GM12878 (cell line): Measurements from ENCODE around the gene MZB1. TPM values are rescaled to one million over a fixed set of nuclear protein-coding genes. Genes with fewer than 3 reads are reported as not detected.
A peak's percentile ranks its signal among the peaks of the same experiment; 100 is the strongest.

Experiments
- BACH1 ChIP-seq: fragments of 450-650 bp; IDR thresholded peaks from 2 replicates; pipeline ENCODE4 v1.6.1; 2017; ENCODE audit warnings: mild to moderate bottlenecking, borderline replicate concordance
- BCL3 ChIP-seq: IDR thresholded peaks from 2 replicates; pipeline ENCODE4 v1.6.1; 2011; ENCODE audit warnings: borderline replicate concordance, low read depth, mild to moderate bottlenecking, moderate library complexity, low read length; ENCODE audit not compliant: insufficient read depth, poor library complexity, severe bottlenecking
- FOS ChIP-seq: IDR thresholded peaks from 3 replicates; pipeline ENCODE4 v1.6.1; 2011; ENCODE audit warnings: borderline replicate concordance; ENCODE audit not compliant: insufficient read length; ENCODE audit errors: extremely low read depth
- MXI1 ChIP-seq: fragments of 150-350 bp; IDR thresholded peaks from 2 replicates; pipeline ENCODE4 v1.6.1; 2011; ENCODE audit warnings: low read depth, mild to moderate bottlenecking, inconsistent platforms, low read length, improper control_type of control experiment
- SPI1 ChIP-seq: IDR thresholded peaks from 2 replicates; pipeline ENCODE4 v1.6.1; 2011; ENCODE audit warnings: low read depth, mild to moderate bottlenecking, low read length, moderate library complexity, borderline replicate concordance; ENCODE audit not compliant: insufficient read depth
- SREBF2 ChIP-seq: IDR thresholded peaks from 2 replicates; pipeline ENCODE4 v1.6.1; 2012; ENCODE audit warnings: mild to moderate bottlenecking, low read length
- ZBTB40 ChIP-seq: fragments of 450-650 bp; IDR thresholded peaks from 2 replicates; pipeline ENCODE4 v1.6.1; 2016; ENCODE audit warnings: mild to moderate bottlenecking, moderate library complexity, borderline replicate concordance
- polyA plus RNA-seq, 11 experiments: library from polyadenylated mRNA; depleted of rRNA in 4 of 11; unstranded in 6 of 11; stranded (reverse) in 5 of 11; fragments of >200 nt; fragmentation: Nextera tagmentation in 4 of 11; fragmentation: Illumina TruSeq in 1 of 11; extraction: Ambion mirVana in 4 of 11; extraction: Trizol in 1 of 11; gene quantifications; 1 replicate in 1 of 11; 2 replicates in 10 of 11; pipeline versions ENCODE4 v1.2.1 to v1.2.3, GENCODE V29; 2011 to 2016; ENCODE audit warnings: inconsistent platforms in 2 of 11, missing spikeins in 2 of 11, low read depth in 1 of 11
- total RNA-seq, 4 experiments: library from RNA; depleted of rRNA in 3 of 4; stranded (reverse); fragments of >200 nt in 3 of 4; fragmentation: Illumina TruSeq in 1 of 4; extraction: Trizol in 1 of 4; gene quantifications; 2 replicates each; pipeline versions ENCODE4 v1.2.1 to v1.2.3, GENCODE V29; 2013 to 2021
- TF ChIP-seq, protein P1 (sequence below): IDR thresholded peaks from 2 replicates; pipeline ENCODE4 v1.6.1; 2012; ENCODE audit warnings: mild to moderate bottlenecking, low read depth, low read length
- TF ChIP-seq, protein P2 (sequence below): fragments of 150-350 bp; IDR thresholded peaks from 2 replicates; pipeline ENCODE4 v1.6.1; 2014; ENCODE audit warnings: mild to moderate bottlenecking, low read depth, low read length
- TF ChIP-seq, protein P3 (sequence below): fragments of 450-650 bp; IDR thresholded peaks from 2 replicates; pipeline ENCODE4 v1.6.1; 2017; ENCODE audit warnings: mild to moderate bottlenecking, low read depth, inconsistent platforms; ENCODE audit not compliant: poor library complexity, severe bottlenecking

MZB1 gene
- total and polyA plus RNA-seq, 10 of the 15 experiments (the other 5 are each of a cell fraction or from before 2014, with no cell fraction given), result 19.3 to 406 (median 188) TPM

DNA sequence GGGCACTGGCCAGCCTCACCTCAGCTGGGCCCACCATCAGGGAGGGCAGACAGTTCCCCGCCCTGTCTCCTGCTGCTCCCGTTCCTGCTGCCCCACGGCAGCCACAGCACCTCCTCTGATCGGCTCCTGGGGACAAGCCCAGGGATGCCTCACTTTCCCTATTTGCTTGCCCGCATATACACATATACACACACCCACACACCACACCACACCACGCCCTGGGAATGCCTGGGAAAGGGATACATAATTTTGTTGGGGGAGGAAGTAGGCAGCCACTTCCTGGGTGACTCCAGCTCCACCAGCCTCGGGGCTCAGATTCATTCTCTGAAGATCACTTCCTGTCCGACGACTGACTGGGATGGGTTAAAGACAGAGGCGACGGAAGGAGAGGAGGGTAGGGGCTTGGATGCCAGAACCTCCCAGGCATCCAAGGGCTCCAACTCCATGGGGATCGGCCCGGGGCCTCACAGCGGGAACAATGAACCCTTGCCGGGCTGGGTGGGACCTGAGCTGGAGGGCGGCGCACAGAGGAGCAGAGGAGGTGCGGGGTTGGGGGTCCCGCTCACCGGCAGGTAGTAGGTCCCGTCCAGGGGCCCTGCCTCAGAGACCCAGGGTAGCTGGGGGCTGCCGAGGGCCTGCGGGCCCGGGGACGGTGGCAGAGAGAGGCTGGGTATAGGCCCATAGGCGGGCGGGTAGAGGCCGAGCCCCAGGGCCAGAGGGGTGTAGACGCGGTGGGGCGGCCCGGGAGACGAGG, 2.0 kb upstream of the MZB1 start (continued):
- TF ChIP-seq, protein P1, sequence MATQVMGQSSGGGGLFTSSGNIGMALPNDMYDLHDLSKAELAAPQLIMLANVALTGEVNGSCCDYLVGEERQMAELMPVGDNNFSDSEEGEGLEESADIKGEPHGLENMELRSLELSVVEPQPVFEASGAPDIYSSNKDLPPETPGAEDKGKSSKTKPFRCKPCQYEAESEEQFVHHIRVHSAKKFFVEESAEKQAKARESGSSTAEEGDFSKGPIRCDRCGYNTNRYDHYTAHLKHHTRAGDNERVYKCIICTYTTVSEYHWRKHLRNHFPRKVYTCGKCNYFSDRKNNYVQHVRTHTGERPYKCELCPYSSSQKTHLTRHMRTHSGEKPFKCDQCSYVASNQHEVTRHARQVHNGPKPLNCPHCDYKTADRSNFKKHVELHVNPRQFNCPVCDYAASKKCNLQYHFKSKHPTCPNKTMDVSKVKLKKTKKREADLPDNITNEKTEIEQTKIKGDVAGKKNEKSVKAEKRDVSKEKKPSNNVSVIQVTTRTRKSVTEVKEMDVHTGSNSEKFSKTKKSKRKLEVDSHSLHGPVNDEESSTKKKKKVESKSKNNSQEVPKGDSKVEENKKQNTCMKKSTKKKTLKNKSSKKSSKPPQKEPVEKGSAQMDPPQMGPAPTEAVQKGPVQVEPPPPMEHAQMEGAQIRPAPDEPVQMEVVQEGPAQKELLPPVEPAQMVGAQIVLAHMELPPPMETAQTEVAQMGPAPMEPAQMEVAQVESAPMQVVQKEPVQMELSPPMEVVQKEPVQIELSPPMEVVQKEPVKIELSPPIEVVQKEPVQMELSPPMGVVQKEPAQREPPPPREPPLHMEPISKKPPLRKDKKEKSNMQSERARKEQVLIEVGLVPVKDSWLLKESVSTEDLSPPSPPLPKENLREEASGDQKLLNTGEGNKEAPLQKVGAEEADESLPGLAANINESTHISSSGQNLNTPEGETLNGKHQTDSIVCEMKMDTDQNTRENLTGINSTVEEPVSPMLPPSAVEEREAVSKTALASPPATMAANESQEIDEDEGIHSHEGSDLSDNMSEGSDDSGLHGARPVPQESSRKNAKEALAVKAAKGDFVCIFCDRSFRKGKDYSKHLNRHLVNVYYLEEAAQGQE, result no peak
- TF ChIP-seq FOS, result no peak
- TF ChIP-seq BACH1, result no peak
- TF ChIP-seq BCL3, result no peak
- TF ChIP-seq MXI1, result 0 out of 2 replicates have a peak, but pooled peaks have one; percentile 12
- TF ChIP-seq, protein P2, sequence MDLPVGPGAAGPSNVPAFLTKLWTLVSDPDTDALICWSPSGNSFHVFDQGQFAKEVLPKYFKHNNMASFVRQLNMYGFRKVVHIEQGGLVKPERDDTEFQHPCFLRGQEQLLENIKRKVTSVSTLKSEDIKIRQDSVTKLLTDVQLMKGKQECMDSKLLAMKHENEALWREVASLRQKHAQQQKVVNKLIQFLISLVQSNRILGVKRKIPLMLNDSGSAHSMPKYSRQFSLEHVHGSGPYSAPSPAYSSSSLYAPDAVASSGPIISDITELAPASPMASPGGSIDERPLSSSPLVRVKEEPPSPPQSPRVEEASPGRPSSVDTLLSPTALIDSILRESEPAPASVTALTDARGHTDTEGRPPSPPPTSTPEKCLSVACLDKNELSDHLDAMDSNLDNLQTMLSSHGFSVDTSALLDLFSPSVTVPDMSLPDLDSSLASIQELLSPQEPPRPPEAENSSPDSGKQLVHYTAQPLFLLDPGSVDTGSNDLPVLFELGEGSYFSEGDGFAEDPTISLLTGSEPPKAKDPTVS, result no peak
- peak; percentile 66; the same call in 1 of the 2 replicates for TF ChIP-seq SPI1
- TF ChIP-seq, protein P3, sequence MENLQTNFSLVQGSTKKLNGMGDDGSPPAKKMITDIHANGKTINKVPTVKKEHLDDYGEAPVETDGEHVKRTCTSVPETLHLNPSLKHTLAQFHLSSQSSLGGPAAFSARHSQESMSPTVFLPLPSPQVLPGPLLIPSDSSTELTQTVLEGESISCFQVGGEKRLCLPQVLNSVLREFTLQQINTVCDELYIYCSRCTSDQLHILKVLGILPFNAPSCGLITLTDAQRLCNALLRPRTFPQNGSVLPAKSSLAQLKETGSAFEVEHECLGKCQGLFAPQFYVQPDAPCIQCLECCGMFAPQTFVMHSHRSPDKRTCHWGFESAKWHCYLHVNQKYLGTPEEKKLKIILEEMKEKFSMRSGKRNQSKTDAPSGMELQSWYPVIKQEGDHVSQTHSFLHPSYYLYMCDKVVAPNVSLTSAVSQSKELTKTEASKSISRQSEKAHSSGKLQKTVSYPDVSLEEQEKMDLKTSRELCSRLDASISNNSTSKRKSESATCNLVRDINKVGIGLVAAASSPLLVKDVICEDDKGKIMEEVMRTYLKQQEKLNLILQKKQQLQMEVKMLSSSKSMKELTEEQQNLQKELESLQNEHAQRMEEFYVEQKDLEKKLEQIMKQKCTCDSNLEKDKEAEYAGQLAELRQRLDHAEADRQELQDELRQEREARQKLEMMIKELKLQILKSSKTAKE, result peak; percentile 12
- TF ChIP-seq SREBF2, result no peak
- peak; percentile 58; the same call in 1 of the 2 replicates for TF ChIP-seq ZBTB40
